OCI-LY1 (cell line): ENCODE measurements around the gene CASP1.
"Not testable (repeated sequence)": the region's sequence is repeated elsewhere in the genome, so short reads cannot be mapped to it uniquely, and the experiment has no call there.

Source experiments
- H2AFZ ChIP-seq: fragments of 200-600 bp; sonication (generic), shearing (Covaris generic); 2 replicates; pipeline ENCODE4 v1.6.0; 2014; ENCODE audit warnings: antibody characterized with exemption, mild to moderate bottlenecking, low read length
- H3F3A ChIP-seq: fragments of 200-600 bp; sonication (generic), shearing (Covaris generic); 2 replicates; pipeline ENCODE4 v1.6.0; 2014; ENCODE audit warnings: mild to moderate bottlenecking, antibody characterized with exemption, low read length, moderate library complexity; ENCODE audit not compliant: insufficient read depth
- H3K27ac ChIP-seq: fragments of 200-600 bp; sonication (generic); 2 replicates; pipeline ENCODE4 v1.5.1; 2014; ENCODE audit warnings: low read length, mixed run types, mild to moderate bottlenecking, low read depth; ENCODE audit not compliant: poor library complexity, severe bottlenecking
- H3K27me3 ChIP-seq: fragments of 200-600 bp; sonication (generic); 2 replicates; pipeline ENCODE4 v1.6.0; 2014; ENCODE audit warnings: antibody characterized with exemption, mild to moderate bottlenecking, low read length, moderate library complexity; ENCODE audit not compliant: insufficient read depth
- H3K36me3 ChIP-seq: fragments of 200-600 bp; sonication (generic); 2 replicates; pipeline ENCODE4 v1.6.1; 2014; ENCODE audit warnings: mild to moderate bottlenecking, antibody characterized with exemption, low read length, moderate library complexity, mixed read lengths; ENCODE audit not compliant: insufficient read depth
- H3K4me1 ChIP-seq: fragments of 200-600 bp; sonication (generic); 2 replicates; pipeline ENCODE4 v1.5.1; 2014; ENCODE audit warnings: mild to moderate bottlenecking, low read length, moderate library complexity; ENCODE audit not compliant: insufficient read depth, severe bottlenecking
- H3K4me2 ChIP-seq: fragments of 200-600 bp; sonication (generic), shearing (Covaris generic); 2 replicates; pipeline ENCODE4 v1.6.1; 2014; ENCODE audit warnings: low read length
- H3K4me3 ChIP-seq: fragments of 200-600 bp; sonication (generic); 2 replicates; pipeline ENCODE4 v1.5.1; 2014; ENCODE audit warnings: low read length, low read depth, mild to moderate bottlenecking, mixed read lengths; ENCODE audit not compliant: poor library complexity, severe bottlenecking
- H3K79me2 ChIP-seq: fragments of 200-600 bp; shearing (Covaris generic); 2 replicates; pipeline ENCODE4 v1.6.1; 2016; ENCODE audit warnings: mixed run types, low read length, mixed read lengths; ENCODE audit not compliant: insufficient read depth
- H3K9ac ChIP-seq: fragments of 200-600 bp; sonication (generic), shearing (Covaris generic); 2 replicates; pipeline ENCODE4 v1.6.1; 2014; ENCODE audit warnings: mild to moderate bottlenecking, low read length, mixed read lengths
- H3K9me2 ChIP-seq: fragments of 200-600 bp; sonication (generic), shearing (Covaris generic); 2 replicates; pipeline ENCODE4 v1.6.1; 2014; ENCODE audit warnings: low read depth, mild to moderate bottlenecking, low read length, mixed read lengths
- H3K9me3 ChIP-seq: fragments of 200-600 bp; shearing (Covaris generic); 2 replicates; pipeline ENCODE4 v1.6.1; 2014; ENCODE audit warnings: low read length, mixed read lengths
- H4K20me1 ChIP-seq: fragments of 200-600 bp; sonication (generic), shearing (Covaris generic); 2 replicates; pipeline ENCODE4 v1.6.0; 2016; ENCODE audit warnings: mild to moderate bottlenecking, low read length; ENCODE audit not compliant: insufficient read depth
- CTCF ChIP-seq: fragments of 200-600 bp; sonication (generic), shearing (Covaris generic); IDR thresholded peaks from 2 replicates; pipeline ENCODE4 v1.5.1; 2017; ENCODE audit warnings: mild to moderate bottlenecking, antibody characterized with exemption, low read length, moderate library complexity, mixed read lengths
- EZH2 ChIP-seq: fragments of 200-600 bp; sonication (generic), shearing (Covaris generic); IDR thresholded peaks from 2 replicates; pipeline ENCODE4 v1.8.0; 2017; ENCODE audit warnings: borderline replicate concordance, mixed run types, mild to moderate bottlenecking, antibody characterized with exemption, low read length, moderate library complexity, mixed read lengths

The CASP1 gene

DNA sequence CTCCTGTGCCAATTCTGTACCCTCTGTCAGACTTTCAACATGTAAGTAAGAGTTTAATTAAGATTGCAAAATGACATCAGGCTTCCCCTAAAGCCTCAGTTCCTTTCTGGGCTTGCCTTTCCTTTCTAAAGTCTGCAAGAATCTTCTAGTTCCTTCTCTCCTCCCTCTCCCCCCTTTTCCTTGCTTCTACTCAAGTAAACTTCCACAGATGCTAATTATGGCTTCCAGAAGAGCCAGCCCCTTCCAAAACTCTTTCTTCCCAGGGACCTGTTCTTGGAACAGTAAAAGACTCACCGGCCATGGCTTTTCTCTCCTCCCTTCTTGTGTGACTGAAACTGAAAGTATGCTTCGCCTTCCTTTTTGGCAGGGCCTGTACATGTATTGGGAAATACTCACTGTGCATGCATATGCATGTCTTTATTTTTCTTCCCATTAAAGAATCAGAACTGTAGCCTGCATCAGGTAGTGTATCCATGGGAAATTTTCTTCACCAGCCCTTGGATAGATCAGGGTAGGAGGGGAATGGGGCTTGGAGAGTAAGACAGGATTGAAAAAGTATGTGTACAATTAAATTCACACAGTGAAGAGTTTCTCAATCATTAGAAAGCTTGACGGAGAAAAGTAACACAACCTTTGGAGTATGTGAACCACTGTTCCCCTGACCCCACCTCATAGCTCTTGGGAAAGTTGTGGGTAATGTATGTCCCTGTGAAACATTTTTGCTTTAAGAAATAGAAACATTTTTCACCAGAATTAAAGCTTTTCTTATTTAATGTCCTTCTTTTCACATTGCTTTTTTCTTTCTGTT, at the start of gene CASP1:
CASP1 (minus strand) TSS at position 332 of the 808 bp plus-strand sequence; CDS start at position 301, 31 bp downstream.
- Histone ChIP-seq H3K4me3 (no peak within 1 kb of the TSS), H3K36me3 (no peaks in the 10 kb centered on the region), H3K9ac (no peak within 1 kb of the TSS), H3K9me2 (no peaks in the 10 kb centered on the region), H3K4me1 (no peaks in the 10 kb centered on the region), H3K4me2 (no peak within 1 kb of the TSS), H3K9me3 (no peaks in the 10 kb centered on the region), H3F3A (no peaks in the 10 kb centered on the region), H4K20me1 (no peaks in the 10 kb centered on the region), H2AFZ (no peak within 1 kb of the TSS), H3K79me2 (no peaks in the 10 kb centered on the region), H3K27ac (no peak within 1 kb of the TSS), H3K27me3 (no peaks in the 10 kb centered on the region)
- TF ChIP-seq EZH2 (no peak), CTCF (no peak)

DNA sequence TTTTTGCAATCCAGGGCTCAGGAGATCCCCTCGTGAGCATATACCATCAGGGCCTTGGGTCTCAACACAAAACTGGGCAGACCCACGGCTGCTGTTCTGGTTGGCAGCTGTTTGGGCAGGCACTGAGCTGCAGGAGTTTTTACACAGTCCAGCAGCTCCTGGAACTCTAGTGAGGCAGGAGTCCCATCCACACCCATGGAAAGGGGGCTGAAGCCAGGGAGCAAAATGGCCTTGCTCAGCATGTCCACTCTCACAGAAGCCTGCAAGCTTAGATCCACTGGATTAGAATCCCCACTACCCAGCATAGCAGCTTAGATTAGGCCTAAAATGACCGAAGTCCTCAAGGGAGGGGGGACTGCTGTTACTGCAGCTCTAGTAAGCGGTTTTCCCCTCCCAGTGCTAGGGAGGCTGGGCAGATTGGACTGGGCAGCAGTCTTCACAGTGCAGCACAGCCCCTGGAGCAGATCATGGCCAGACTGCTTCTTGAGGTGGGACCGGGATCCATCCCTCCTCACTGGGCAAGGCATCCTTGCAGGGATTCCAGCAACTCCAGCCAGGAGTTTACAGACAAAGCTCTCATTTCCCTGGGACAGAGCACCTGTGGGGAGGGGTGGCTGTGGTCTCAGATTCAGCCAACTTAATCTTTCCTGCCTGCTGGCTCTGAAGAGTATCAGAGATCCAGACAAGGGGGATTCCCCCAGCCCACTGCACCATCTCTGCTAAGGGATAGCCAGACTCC, 46.6 kb upstream of the CASP1 start:
- no peak overlapping the region for H3K4me3 ChIP-seq
- no peaks in the 10 kb centered on the region for H3K9me3 ChIP-seq
- H3K79me2 ChIP-seq, result no peaks in the 10 kb centered on the region
- no peak overlapping the region for H3K9ac ChIP-seq
- TF ChIP-seq EZH2, result no peak
- no peak for TF ChIP-seq CTCF
- no peak overlapping the region for H3K27ac ChIP-seq
- no peaks in the 10 kb centered on the region for H3F3A ChIP-seq
- no peak overlapping the region for H2AFZ ChIP-seq
- no peaks in the 10 kb centered on the region for H3K27me3 ChIP-seq
- H3K9me2 ChIP-seq, result no peaks in the 10 kb centered on the region
- H4K20me1 ChIP-seq, result no peaks in the 10 kb centered on the region
- no peaks in the 10 kb centered on the region for H3K4me1 ChIP-seq
- H3K4me2 ChIP-seq, result no peak overlapping the region
- no peaks in the 10 kb centered on the region for H3K36me3 ChIP-seq

GRCh38 chr11:105080171-105080906, 45.4 kb upstream of the CASP1 start:
- not testable (repeated sequence) for H3K4me3 ChIP-seq, H3K4me2 ChIP-seq, H3K79me2 ChIP-seq

More at GRCh38 chr11:105080171-105080906, 45.4 kb upstream of the CASP1 start:
- H3K9me2 ChIP-seq, H3K9ac ChIP-seq, H2AFZ ChIP-seq, H3K27ac ChIP-seq, H3F3A ChIP-seq, H4K20me1 ChIP-seq, H3K9me3 ChIP-seq, H3K27me3 ChIP-seq, H3K36me3 ChIP-seq, H3K4me1 ChIP-seq: not testable (repeated sequence)
